HepG2 (cell line): ENCODE measurements around the gene MYL6B. TPM values are rescaled to one million over a fixed set of nuclear protein-coding genes. Genes with fewer than 3 reads are reported as not detected.

ENCODE experiments used
- ATAC-seq: fragments of 200-7000 bp; cut with Tn5 transposase; 3 replicates; pipeline ENCODE4 v1.9.1; 2020; ENCODE audit warnings: mild to moderate bottlenecking, moderate library complexity
- BruUV-seq: library from RNA; stranded (reverse); fragments of 400-500 nt; replicated peaks from 2 replicates; lab custom pipeline; 2021; lab: Mats Ljungman, UMichigan
- CTCF ChIA-PET: fragments of 300-600 bp; formaldehyde crosslinking; extraction: SDS; loops from one replicate; lab custom pipeline; 2021; ENCODE audit warnings: low total read pairs, inconsistent platforms, low intra/inter-chr PET ratio; lab: Yijun Ruan, JAX
- POLR2A ChIA-PET: fragments of 350-600 bp; sonication (Branson Sonifier 250); formaldehyde crosslinking; loops from one replicate; lab custom pipeline; 2020; ENCODE audit warnings: antibody characterized with exemption, inconsistent platforms; lab: Yijun Ruan, JAX
- DNase-seq: peaks from one replicate; pipeline ENCODE4 v3.0.0-alpha.2; 2015; ENCODE audit warnings: low spot score
- FAIRE-seq: peaks from 3 replicates; lab custom pipeline; 2011; peaks lifted over from hg19 to GRCh38; lab: Jason Lieb, UNC
- H2AFZ ChIP-seq: one replicate; pipeline ENCODE4 v1.6.1; 2011; ENCODE audit warnings: low read length, inconsistent platforms
- H3K27ac ChIP-seq: fragments of 300-600 bp; 3 replicates; pipeline ENCODE4 v1.8.0; 2011; ENCODE audit warnings: mixed run types, mild to moderate bottlenecking, mixed read lengths, low read length, inconsistent platforms; ENCODE audit not compliant: insufficient read depth; ENCODE audit errors: extremely low read length
- H3K27me3 ChIP-seq, 2 experiments: fragments of 200-600 bp in 1 of 2; 2 replicates in 1 of 2; 3 replicates in 1 of 2; pipeline versions ENCODE4 v1.6.0 to v1.8.0; 2011; ENCODE audit warnings: low read length in 2 of 2, mild to moderate bottlenecking in 2 of 2, moderate library complexity in 2 of 2, inconsistent platforms in 1 of 2; ENCODE audit not compliant: insufficient read depth in 2 of 2, control insufficient read depth in 1 of 2
- H3K36me3 ChIP-seq, 2 experiments: fragments of 200-600 bp in 1 of 2; replicated peaks in 1 of 2; 2 replicates in 1 of 2; 3 replicates in 1 of 2; pipeline versions ENCODE4 v1.5.1 to v1.8.0; 2011; ENCODE audit warnings: low read length in 2 of 2, inconsistent platforms in 1 of 2; ENCODE audit not compliant: insufficient read depth in 2 of 2, control insufficient read depth in 1 of 2
- H3K4me1 ChIP-seq: 2 replicates; pipeline ENCODE4 v1.5.1; 2012; ENCODE audit warnings: low read length, inconsistent platforms; ENCODE audit not compliant: insufficient read depth
- H3K4me2 ChIP-seq: 2 replicates; pipeline ENCODE4 v1.6.0; 2011; ENCODE audit warnings: low read depth, low read length, inconsistent platforms
- H3K4me3 ChIP-seq, 3 experiments: fragments of 200-600 bp in 1 of 3; sonication (generic), shearing (Covaris generic) in 1 of 3; replicated peaks in 1 of 3; 2 replicates each; pipeline ENCODE4 v1.5.1; 2011 to 2016; ENCODE audit warnings: low read length in 3 of 3, inconsistent platforms in 2 of 3, low read depth in 2 of 3, mild to moderate bottlenecking in 2 of 3, control low read depth in 1 of 3, mixed read lengths in 1 of 3; ENCODE audit not compliant: insufficient read depth in 1 of 3
- H3K79me2 ChIP-seq: one replicate; pipeline ENCODE4 v1.6.1; 2011; ENCODE audit warnings: low read length, inconsistent platforms; ENCODE audit not compliant: insufficient read depth
- H3K9ac ChIP-seq: 2 replicates; pipeline ENCODE4 v1.6.0; 2011; ENCODE audit warnings: mild to moderate bottlenecking, low read depth, low read length, inconsistent platforms; ENCODE audit not compliant: insufficient read depth
- H3K9me3 ChIP-seq: 2 replicates; pipeline ENCODE4 v1.5.1; 2012; ENCODE audit warnings: mild to moderate bottlenecking, low read length
- H4K20me1 ChIP-seq: 2 replicates; pipeline ENCODE4 v1.6.0; 2011; ENCODE audit warnings: inconsistent platforms, mild to moderate bottlenecking, low read length, moderate library complexity; ENCODE audit not compliant: insufficient read depth
- AHR ChIP-seq: IDR thresholded peaks from 2 replicates; pipeline ENCODE4 v1.6.1; 2018; ENCODE audit warnings: missing genetic modification reagents, missing compliant biosample characterization
- ESRRA ChIP-seq: sonication (generic); formaldehyde crosslinking; IDR thresholded peaks from 2 replicates; pipeline ENCODE4 v1.5.1; 2020; ENCODE audit warnings: mild to moderate bottlenecking, low read depth, missing genetic modification reagents
- EZH2 ChIP-seq: conservative IDR thresholded peaks from 2 replicates; pipeline ENCODE4 v1.6.1; 2012; ENCODE audit warnings: mild to moderate bottlenecking, low read depth, low read length, moderate library complexity
- KDM4B ChIP-seq: sonication (generic); formaldehyde crosslinking; IDR thresholded peaks from 2 replicates; pipeline ENCODE4 v1.4.0; 2020; ENCODE audit warnings: missing genetic modification reagents
- KDM5B ChIP-seq: sonication (generic); formaldehyde crosslinking; IDR thresholded peaks from 2 replicates; pipeline ENCODE4 v1.4.0; 2020; ENCODE audit warnings: missing genetic modification reagents, mild to moderate bottlenecking, borderline replicate concordance
- MEF2D ChIP-seq: sonication (generic); formaldehyde crosslinking; IDR thresholded peaks from 2 replicates; pipeline ENCODE4 v1.5.1; 2020; ENCODE audit warnings: mild to moderate bottlenecking, missing genetic modification reagents
- MTA3 ChIP-seq: sonication (generic); formaldehyde crosslinking; IDR thresholded peaks from 2 replicates; pipeline ENCODE4 v1.4.0; 2020; ENCODE audit warnings: missing genetic modification reagents
- MXI1 ChIP-seq: IDR thresholded peaks from 3 replicates; pipeline ENCODE4 v1.6.1; 2012; ENCODE audit warnings: low read depth, low read length, inconsistent platforms, borderline replicate concordance
- NR3C1 ChIP-seq: sonication (generic); formaldehyde crosslinking; IDR thresholded peaks from 2 replicates; pipeline ENCODE4 v1.4.0; 2020; ENCODE audit warnings: missing genetic modification reagents
- POLR2AphosphoS5 ChIP-seq: IDR thresholded peaks from 2 replicates; pipeline ENCODE4 v1.6.1; 2012; ENCODE audit warnings: low read depth, low read length
- POLR2G ChIP-seq: fragments of 200-400 bp; formaldehyde crosslinking; IDR thresholded peaks from 2 replicates; pipeline ENCODE4 v1.6.1; 2018; ENCODE audit warnings: mild to moderate bottlenecking, low read depth, low read length, moderate library complexity
- SYNCRIP ChIP-seq: fragments of 200-400 bp; formaldehyde crosslinking; IDR thresholded peaks from 2 replicates; pipeline ENCODE4 v1.6.1; 2018; ENCODE audit warnings: mild to moderate bottlenecking, low read depth, low read length; ENCODE audit not compliant: insufficient read depth
- TFE3 ChIP-seq: IDR thresholded peaks from 2 replicates; pipeline ENCODE4 v1.6.1; 2016
- WIZ ChIP-seq: sonication (generic); formaldehyde crosslinking; IDR thresholded peaks from 2 replicates; pipeline ENCODE4 v1.5.1; 2020; ENCODE audit warnings: mild to moderate bottlenecking, missing genetic modification reagents
- ZBTB34 ChIP-seq: sonication (generic); formaldehyde crosslinking; IDR thresholded peaks from 2 replicates; pipeline ENCODE4 v1.8.0; 2022; ENCODE audit warnings: mild to moderate bottlenecking, missing genetic modification reagents
- ZNF275 ChIP-seq: sonication (generic); formaldehyde crosslinking; IDR thresholded peaks from 2 replicates; pipeline ENCODE4 v1.8.0; 2022; ENCODE audit warnings: missing genetic modification reagents, mild to moderate bottlenecking, inconsistent platforms, borderline replicate concordance
- ZNF292 ChIP-seq: sonication (generic); formaldehyde crosslinking; IDR thresholded peaks from 2 replicates; pipeline ENCODE4 v1.8.1; 2022; ENCODE audit warnings: mild to moderate bottlenecking, low read depth, missing genetic modification reagents, borderline replicate concordance
- ZSCAN21 ChIP-seq: sonication (generic); formaldehyde crosslinking; IDR thresholded peaks from 2 replicates; pipeline ENCODE4 v1.8.0; 2022; ENCODE audit warnings: mild to moderate bottlenecking, missing genetic modification reagents, moderate library complexity, borderline replicate concordance
- ZSCAN30 ChIP-seq: sonication (generic); formaldehyde crosslinking; IDR thresholded peaks from 2 replicates; pipeline ENCODE4 v1.5.0; 2020; ENCODE audit warnings: mild to moderate bottlenecking, missing genetic modification reagents
- WGBS: methylation state at CpG from one replicate; pipeline ENCODE4 v1.1.6; 2017; ENCODE audit warnings: low lambda C conversion rate; 5-methylcytosine and 5-hydroxymethylcytosine counted together
- in situ Hi-C: cut with HindIII; loops from 2 replicates; pipeline ENCODE4 v1.10.0; 2017; ENCODE audit warnings: low pct_unique_long_range_greater_than_20kb; ENCODE audit not compliant: extremely low pct_ligation_motif_present
- intact Hi-C: fragments of 100-400 bp; cut with micrococcal nuclease; formaldehyde crosslinking; loops from one replicate; pipeline ENCODE4 v1.10.0; 2022; ENCODE audit not compliant: unreplicated experiment
- polyA plus RNA-seq, 8 experiments: library from polyadenylated mRNA; depleted of rRNA in 3 of 8; stranded (reverse) in 7 of 8; unstranded in 1 of 8; fragments of >200 nt; fragmentation: Illumina TruSeq in 4 of 8; extraction: Trizol in 4 of 8; gene quantifications; 2 replicates each; pipeline versions ENCODE4 v1.2.1 to v1.2.3, GENCODE V29; 2011 to 2016; ENCODE audit warnings: low read depth in 4 of 8, missing spikeins in 1 of 8, mixed read lengths in 1 of 8; ENCODE audit not compliant: insufficient read depth in 1 of 8
- total RNA-seq, 5 experiments: library from RNA; depleted of rRNA; stranded (reverse); fragments of >200 nt; fragmentation: Illumina TruSeq; extraction: Trizol; gene quantifications; 2 replicates each; pipeline ENCODE4 v1.2.3, GENCODE V29; 2016; ENCODE audit warnings: low read depth in 1 of 5

The MYL6B gene
- total and polyA plus RNA-seq, 2 of the 13 experiments (the other 11 are each of a cell fraction or from before 2014, with no cell fraction given), result 75.7 to 88.7 TPM

GRCh38 chr12:56160193-56160763, 7.9 kb downstream of the MYL6B start:
- Histone ChIP-seq H3K4me3 (peak overlapping the region; percentile 20 to 99 (median 92); a peak in 4 of 6 replicates), H2AFZ (no peak overlapping the region), H3K9ac (peak overlapping the region; percentile 100; the same call in 1 of the 2 replicates), H3K27me3 (no peaks in the 10 kb centered on the region; a peak in 1 of 5 replicates), H3K9me3 (no peaks in the 10 kb centered on the region), H3K79me2 (peaks cover 25% of the 10 kb centered on the region), H4K20me1 (peaks cover 28% of the 10 kb centered on the region), H3K36me3 (peaks cover 24 to 45% of the 10 kb centered on the region in 2 experiments), H3K4me2 (peak overlapping the region; percentile 83), H3K4me1 (peaks cover 44% of the 10 kb centered on the region), H3K27ac (peak overlapping the region; percentile 16)
- ChIA-PET POLR2A (interaction anchor here (1.4 to 3.4 kb wide), 6 partner anchors 16 to 41 kb away, joined by 4 to 30 read pairs (median 16); partner anchors contain the start of genes ESYT1, SMARCC2 and ZC3H10), CTCF (no interaction called here)
- in situ Hi-C loops, result no loop called here
- no TSS peak for BruUV-seq
- intact Hi-C loops, result no loop called here
- no peak for DNase-seq
- TF ChIP-seq NR3C1 (CRISPR knock-in tag) (no peak), ZBTB34 (CRISPR knock-in tag) (no peak), MEF2D (no peak), AHR (no peak), EZH2 (no peak), KDM5B (CRISPR knock-in tag) (0 out of 2 replicates have a peak, but pooled peaks have one; percentile 17), POLR2AphosphoS5 (0 out of 2 replicates have a peak, but pooled peaks have one; percentile 16), TFE3 (no peak), SYNCRIP (no peak), ESRRA (CRISPR knock-in tag) (no peak), WIZ (no peak), ZSCAN30 (no peak), ZNF292 (CRISPR knock-in tag) (no peak), ZNF275 (CRISPR knock-in tag) (no peak), ZSCAN21 (CRISPR knock-in tag) (no peak), MTA3 (CRISPR knock-in tag) (no peak), KDM4B (CRISPR knock-in tag) (no peak), POLR2G (peak; percentile 22), MXI1 (no peak)
- 91% methylated on average over 7 of the region's 7 CpGs for WGBS
- no peak for FAIRE-seq
- no peak for ATAC-seq
